Right lobe of liver (tissue), 6 donors: ENCODE data around the gene NIT1. TPM values are rescaled to one million over a fixed set of nuclear protein-coding genes. Genes with fewer than 3 reads are reported as not detected.

ENCODE experiments used
- ATAC-seq, 4 donors: fragments of 200-7000 bp; cut with Tn5 transposase; one replicate each; pipeline ENCODE4 v1.9.1; 2020; ENCODE audit warnings: mild to moderate bottlenecking in 4 of 4, moderate library complexity in 4 of 4
- DNase-seq, 3 donors: peaks; one replicate each; pipeline ENCODE4 v3.0.0-alpha.2; 2020
- H3K27ac ChIP-seq, 3 donors: fragments of 200-600 bp; one replicate each; pipeline ENCODE4 v1.8.0; 2022
- H3K27me3 ChIP-seq, 2 donors: fragments of 200-600 bp; one replicate each; pipeline ENCODE4 v1.8.0; 2022
- H3K36me3 ChIP-seq, 4 donors: fragments of 200-600 bp; sonication (generic) in 1 of 4; one replicate each; pipeline versions ENCODE4 v1.5.1 to v1.8.0; 2017 to 2022; ENCODE audit warnings: control low read depth in 1 of 4
- H3K4me1 ChIP-seq, 4 donors: fragments of 200-600 bp; sonication (generic) in 1 of 4; one replicate each; pipeline versions ENCODE4 v1.5.1 to v1.8.0; 2017 to 2022; ENCODE audit warnings: control low read depth in 1 of 4
- H3K4me3 ChIP-seq, 3 donors: fragments of 200-600 bp; one replicate each; pipeline ENCODE4 v1.8.0; 2022
- H3K9me3 ChIP-seq, 4 donors: fragments of 200-600 bp; sonication (generic) in 1 of 4; one replicate each; pipeline versions ENCODE4 v1.5.1 to v1.8.0; 2017 to 2022; ENCODE audit warnings: control low read depth in 1 of 4
- CTCF ChIP-seq, 4 donors: fragments of 200-600 bp in 3 of 4; fragments of 450-650 bp in 1 of 4; IDR thresholded peaks; one replicate each; pipeline versions ENCODE4 v1.5.1 to v1.8.0; 2016 to 2022; ENCODE audit warnings: antibody characterized with exemption in 4 of 4, mild to moderate bottlenecking in 2 of 4
- POLR2A ChIP-seq: fragments of 450-650 bp; IDR thresholded peaks from one replicate; pipeline ENCODE4 v1.6.1; 2017; ENCODE audit warnings: antibody characterized with exemption, mild to moderate bottlenecking
- whole genome bisulfite sequencing: methylation state at CpG from one replicate; pipeline ENCODE4 v1.1.6; 2018; ENCODE audit warnings: low coverage, low lambda C conversion rate; ENCODE audit not compliant: insufficient coverage; ENCODE audit errors: missing lambda C conversion rate; 5-methylcytosine and 5-hydroxymethylcytosine counted together
- intact Hi-C, 2 donors: fragments of 100-400 bp; cut with DNase I; formaldehyde crosslinking; loops; one replicate each; pipeline versions ENCODE4 v1.11.2 to v1.14.1; 2022
- total RNA-seq, 6 experiments: library from RNA; depleted of rRNA in 2 of 6; stranded (reverse); fragments of >200 nt in 2 of 6; fragmentation: NEBNext Ultra II Directional in 3 of 6; extraction: Animal tissue kit (Norgen Biotek cat#: 25700) in 3 of 6; gene quantifications; one replicate each; pipeline versions ENCODE4 v1.1.0 to v1.2.4, GENCODE V29; 2016 to 2023
- donor health status: DM: no; HTN: yes; CAD: no.
- donor health status: DM: no; HTN: no; CAD: no.
- donor health status: DM: no; HTN: no; CAD: no.
- donor health status: DM: no; HTN: yes; CAD: no.
- donor health status: DM: no; HTN: yes; CAD: no.

The NIT1 gene
- total RNA-seq, 6 experiments from 2014 or later = 36.9 to 67.8 (median 45.8) TPM

GRCh38 chr1:161127649-161128048, 9.7 kb downstream of the NIT1 start:
- 56% methylated on average over 2 of the region's 2 CpGs for WGBS
- DNase-seq = no peak
- H3K36me3 ChIP-seq = peaks cover 0 to 46% (median 16%) of the 10 kb centered on the region in 4 donors
- H3K27ac ChIP-seq = no peak overlapping the region
- H3K9me3 ChIP-seq = no peaks in the 10 kb centered on the region
- TF ChIP-seq CTCF (IDR thresholded peaks at IDR 0.05) = no peak
- TF ChIP-seq POLR2A = no peak
- no peak overlapping the region for H3K4me3 ChIP-seq
- ATAC-seq = no peak
- H3K4me1 ChIP-seq = peaks cover 0 to 8% (median 1%) of the 10 kb centered on the region in 4 donors
- intact Hi-C loops = no loop called here
- no peaks in the 10 kb centered on the region for H3K27me3 ChIP-seq

GRCh38 chr1:161128591-161129420, 10.9 kb downstream of the NIT1 start:
- intact Hi-C loops = no loop called here
- Histone ChIP-seq H3K36me3 (peaks cover 0 to 35% (median 9%) of the 10 kb centered on the region in 4 donors), H3K4me1 (peaks cover 0 to 14% (median 4%) of the 10 kb centered on the region in 4 donors), H3K4me3 (no peak overlapping the region), H3K9me3 (no peaks in the 10 kb centered on the region), H3K27me3 (no peaks in the 10 kb centered on the region), H3K27ac (no peak overlapping the region)
- no peak for TF ChIP-seq POLR2A
- no peak for TF ChIP-seq CTCF (IDR thresholded peaks at IDR 0.05)
- no peak for DNase-seq
- ATAC-seq = no peak
- 94% methylated on average over 3 of the region's 4 CpGs for whole genome bisulfite sequencing

- intact Hi-C loops = no loop called here
- WGBS = 71% methylated on average over 1 of the region's 1 CpG
These were observed 12.4 kb downstream of the NIT1 start for GRCh38 chr1:161130266-161130665.

More at GRCh38 chr1:161130266-161130665, 12.4 kb downstream of the NIT1 start:
- peaks cover 0 to 20% (median 3%) of the 10 kb centered on the region in 4 donors for H3K36me3 ChIP-seq
- no peak overlapping the region for H3K27ac ChIP-seq
- peaks cover 0 to 15% (median 4%) of the 10 kb centered on the region in 4 donors for H3K4me1 ChIP-seq
- no peak for TF ChIP-seq CTCF (IDR thresholded peaks at IDR 0.05)
- TF ChIP-seq POLR2A = no peak
- no peaks in the 10 kb centered on the region for H3K9me3 ChIP-seq
- no peaks in the 10 kb centered on the region for H3K27me3 ChIP-seq
- H3K4me3 ChIP-seq = no peak overlapping the region
- ATAC-seq = no peak
- DNase-seq = no peak
